Stomach smooth muscle (tissue), 2 donors: ENCODE data around the gene MED23.

ENCODE experiments used
- H3K27ac ChIP-seq: one replicate; pipeline ENCODE4 v1.7.0; 2013; ENCODE audit warnings: mild to moderate bottlenecking, low read length, inconsistent platforms
- H3K27me3 ChIP-seq, 2 donors: one replicate each; pipeline ENCODE4 v1.7.0; 2013; ENCODE audit warnings: low read length in 2 of 2; ENCODE audit not compliant: insufficient read depth in 2 of 2, control insufficient read depth in 1 of 2
- H3K36me3 ChIP-seq, 2 donors: one replicate each; pipeline ENCODE4 v1.7.0; 2013; ENCODE audit warnings: low read length in 2 of 2; ENCODE audit not compliant: control insufficient read depth in 2 of 2, insufficient read depth in 2 of 2
- H3K4me1 ChIP-seq: one replicate; pipeline ENCODE4 v1.7.0; 2013; ENCODE audit warnings: low read length; ENCODE audit not compliant: control insufficient read depth, insufficient read depth
- H3K4me3 ChIP-seq, 2 donors: one replicate each; pipeline ENCODE4 v1.7.0; 2013; ENCODE audit warnings: low read length in 2 of 2
- H3K9ac ChIP-seq, 2 donors: one replicate each; pipeline ENCODE4 v1.7.0; 2013; ENCODE audit warnings: low read length in 2 of 2, mild to moderate bottlenecking in 1 of 2
- H3K9me3 ChIP-seq, 2 donors: one replicate each; pipeline ENCODE4 v1.7.0; 2013; ENCODE audit warnings: low read length in 2 of 2; ENCODE audit not compliant: control insufficient read depth in 2 of 2
- donor health status: healthy.
- donor health status: Pancreatic carcinoma.

MED23 gene, protein sequence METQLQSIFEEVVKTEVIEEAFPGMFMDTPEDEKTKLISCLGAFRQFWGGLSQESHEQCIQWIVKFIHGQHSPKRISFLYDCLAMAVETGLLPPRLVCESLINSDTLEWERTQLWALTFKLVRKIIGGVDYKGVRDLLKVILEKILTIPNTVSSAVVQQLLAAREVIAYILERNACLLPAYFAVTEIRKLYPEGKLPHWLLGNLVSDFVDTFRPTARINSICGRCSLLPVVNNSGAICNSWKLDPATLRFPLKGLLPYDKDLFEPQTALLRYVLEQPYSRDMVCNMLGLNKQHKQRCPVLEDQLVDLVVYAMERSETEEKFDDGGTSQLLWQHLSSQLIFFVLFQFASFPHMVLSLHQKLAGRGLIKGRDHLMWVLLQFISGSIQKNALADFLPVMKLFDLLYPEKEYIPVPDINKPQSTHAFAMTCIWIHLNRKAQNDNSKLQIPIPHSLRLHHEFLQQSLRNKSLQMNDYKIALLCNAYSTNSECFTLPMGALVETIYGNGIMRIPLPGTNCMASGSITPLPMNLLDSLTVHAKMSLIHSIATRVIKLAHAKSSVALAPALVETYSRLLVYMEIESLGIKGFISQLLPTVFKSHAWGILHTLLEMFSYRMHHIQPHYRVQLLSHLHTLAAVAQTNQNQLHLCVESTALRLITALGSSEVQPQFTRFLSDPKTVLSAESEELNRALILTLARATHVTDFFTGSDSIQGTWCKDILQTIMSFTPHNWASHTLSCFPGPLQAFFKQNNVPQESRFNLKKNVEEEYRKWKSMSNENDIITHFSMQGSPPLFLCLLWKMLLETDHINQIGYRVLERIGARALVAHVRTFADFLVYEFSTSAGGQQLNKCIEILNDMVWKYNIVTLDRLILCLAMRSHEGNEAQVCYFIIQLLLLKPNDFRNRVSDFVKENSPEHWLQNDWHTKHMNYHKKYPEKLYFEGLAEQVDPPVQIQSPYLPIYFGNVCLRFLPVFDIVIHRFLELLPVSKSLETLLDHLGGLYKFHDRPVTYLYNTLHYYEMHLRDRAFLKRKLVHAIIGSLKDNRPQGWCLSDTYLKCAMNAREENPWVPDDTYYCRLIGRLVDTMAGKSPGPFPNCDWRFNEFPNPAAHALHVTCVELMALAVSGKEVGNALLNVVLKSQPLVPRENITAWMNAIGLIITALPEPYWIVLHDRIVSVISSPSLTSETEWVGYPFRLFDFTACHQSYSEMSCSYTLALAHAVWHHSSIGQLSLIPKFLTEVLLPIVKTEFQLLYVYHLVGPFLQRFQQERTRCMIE (N-terminal part only)

DNA sequence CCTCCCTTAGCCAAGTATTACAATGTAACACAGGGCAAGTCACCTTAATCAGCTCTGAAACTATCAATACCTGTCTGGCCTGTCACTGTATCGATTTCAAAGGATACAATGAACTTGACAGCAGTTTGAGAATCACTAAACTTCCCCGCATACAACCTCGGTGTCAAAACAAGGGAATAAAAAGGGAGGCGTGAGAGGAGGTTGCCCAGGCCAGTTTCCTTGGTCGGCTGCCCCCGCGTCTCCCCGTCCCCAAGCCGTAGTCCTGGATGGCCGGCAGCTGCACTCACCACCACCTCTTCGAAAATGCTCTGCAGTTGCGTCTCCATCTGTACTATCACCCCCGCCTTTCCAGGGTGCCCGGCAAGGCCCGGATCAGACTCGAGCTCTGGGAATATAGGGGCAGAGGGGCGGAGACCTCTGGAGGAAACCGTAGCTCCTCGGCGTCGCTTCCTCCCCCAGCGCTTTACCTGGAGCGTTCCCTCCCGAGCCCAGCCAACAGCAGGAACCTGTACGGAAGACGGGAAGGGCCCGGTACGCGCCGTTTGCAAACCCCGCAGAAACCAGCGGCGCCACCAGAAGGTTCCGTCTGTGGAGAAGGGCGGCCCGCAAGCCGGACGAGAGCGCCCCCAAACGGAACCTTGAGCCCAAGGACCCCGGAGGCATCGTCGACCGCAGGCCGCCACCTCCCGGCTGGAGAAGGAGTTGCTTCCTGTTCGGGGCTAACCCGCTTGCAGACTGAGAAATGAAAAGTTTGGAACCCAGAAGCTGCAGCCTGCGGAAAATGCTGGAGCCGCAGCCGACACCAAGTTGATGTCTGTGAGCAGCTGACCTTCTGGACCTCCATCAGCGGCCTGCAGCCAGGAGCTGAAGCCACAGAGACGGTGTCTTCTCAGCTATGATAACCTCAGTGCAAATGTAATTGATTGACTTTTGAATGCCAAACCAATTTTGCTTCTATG is at the start of gene MED23:
Gene MED23, minus strand, starts transcription at position 519 of the 959 bp plus-strand sequence. Its CDS starts 193 bp downstream, at position 326.
- peak within 1 kb of the TSS; percentile 43 for H3K27ac ChIP-seq
- peak within 1 kb of the TSS; percentile 81 to 84 for H3K9ac ChIP-seq
- H3K9me3 ChIP-seq, result no peaks in the 10 kb centered on the region
- H3K4me1 ChIP-seq, result no peaks in the 10 kb centered on the region
- H3K36me3 ChIP-seq, result peaks cover 13 to 15% of the 10 kb centered on the region in 2 donors
- H3K27me3 ChIP-seq, result no peaks in the 10 kb centered on the region
- peak within 1 kb of the TSS; percentile 91 to 97 for H3K4me3 ChIP-seq

DNA sequence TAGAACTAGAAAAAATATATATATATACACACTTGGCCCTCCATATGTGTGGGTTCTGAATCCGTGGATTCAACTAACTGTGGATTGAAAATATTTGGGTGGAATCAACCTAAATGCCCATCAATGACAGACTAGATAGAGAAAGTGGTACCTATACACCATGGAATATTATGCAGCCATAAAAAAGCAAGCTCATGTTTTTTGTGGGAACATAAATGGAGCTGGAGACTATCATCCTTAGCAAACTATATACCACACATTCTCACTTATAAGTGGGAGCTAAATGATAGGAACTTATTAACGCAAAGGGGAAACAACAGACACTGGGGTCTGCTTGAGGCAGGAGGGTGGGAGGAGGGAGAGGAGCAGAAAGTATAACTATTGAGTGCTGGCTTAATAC is 45.1 kb upstream of the MED23 start:
- no peaks in the 10 kb centered on the region for H3K36me3 ChIP-seq
- H3K9me3 ChIP-seq, result peaks cover 0 to 5% of the 10 kb centered on the region in 2 donors
- no peak overlapping the region for H3K27ac ChIP-seq
- no peaks in the 10 kb centered on the region for H3K4me1 ChIP-seq
- no peaks in the 10 kb centered on the region for H3K27me3 ChIP-seq
- no peak overlapping the region for H3K4me3 ChIP-seq
- no peak overlapping the region for H3K9ac ChIP-seq

DNA sequence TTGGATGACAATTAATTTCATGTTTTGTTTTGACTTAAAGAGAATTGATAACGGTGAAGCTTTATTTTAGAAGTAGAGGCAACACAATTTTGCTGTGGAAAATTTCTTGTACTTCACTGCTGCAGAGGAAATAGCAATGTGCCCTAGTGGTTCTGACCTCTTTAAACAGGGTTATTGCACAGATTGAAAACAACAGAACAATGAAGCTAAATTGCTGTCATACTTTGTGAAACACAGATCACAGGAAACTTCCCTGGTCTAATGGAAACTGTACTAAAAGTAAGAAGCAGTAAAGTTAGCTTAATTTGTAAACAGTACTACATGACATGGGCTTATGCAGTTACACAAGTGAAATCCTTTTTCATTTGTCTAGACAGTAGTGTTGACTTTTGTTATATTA is 41.8 kb upstream of the MED23 start:
- H3K4me3 ChIP-seq, result no peak overlapping the region
- no peaks in the 10 kb centered on the region for H3K27me3 ChIP-seq
- no peaks in the 10 kb centered on the region for H3K4me1 ChIP-seq
- H3K27ac ChIP-seq, result no peak overlapping the region
- H3K9ac ChIP-seq, result no peak overlapping the region
- peaks cover 0 to 5% of the 10 kb centered on the region in 2 donors for H3K9me3 ChIP-seq
- no peaks in the 10 kb centered on the region for H3K36me3 ChIP-seq

DNA sequence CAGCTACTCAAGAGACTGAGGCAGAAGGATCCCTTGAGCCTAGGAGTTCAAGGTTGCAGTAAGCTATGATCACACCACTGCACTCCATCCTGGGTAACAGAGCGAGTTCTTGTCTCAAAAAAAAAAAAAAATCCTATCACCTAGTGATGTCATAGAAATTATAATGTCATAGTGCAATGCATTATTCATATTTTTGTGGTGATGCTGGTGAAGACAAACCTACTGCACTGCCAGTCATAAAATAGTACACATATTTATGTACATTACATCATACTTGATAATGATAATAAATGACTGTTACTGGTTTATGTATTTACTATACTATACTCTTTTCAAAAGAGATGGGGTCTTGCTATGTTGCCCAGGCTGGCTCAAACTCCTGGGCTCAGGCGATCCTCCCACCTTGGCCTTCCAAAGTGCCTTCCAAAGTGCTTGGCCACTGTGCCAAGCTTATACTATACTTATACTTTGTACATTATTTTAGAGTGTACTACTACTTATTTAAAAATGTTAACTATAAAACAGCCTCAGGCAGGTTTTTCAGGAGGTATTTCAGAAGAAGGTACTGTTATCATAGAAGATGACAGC is 35.6 kb upstream of the MED23 start:
- no peaks in the 10 kb centered on the region for H3K4me1 ChIP-seq
- no peak overlapping the region for H3K9ac ChIP-seq
- no peaks in the 10 kb centered on the region for H3K36me3 ChIP-seq
- H3K27ac ChIP-seq, result no peak overlapping the region
- no peak overlapping the region for H3K4me3 ChIP-seq
- H3K27me3 ChIP-seq, result no peaks in the 10 kb centered on the region
- no peaks in the 10 kb centered on the region for H3K9me3 ChIP-seq

DNA sequence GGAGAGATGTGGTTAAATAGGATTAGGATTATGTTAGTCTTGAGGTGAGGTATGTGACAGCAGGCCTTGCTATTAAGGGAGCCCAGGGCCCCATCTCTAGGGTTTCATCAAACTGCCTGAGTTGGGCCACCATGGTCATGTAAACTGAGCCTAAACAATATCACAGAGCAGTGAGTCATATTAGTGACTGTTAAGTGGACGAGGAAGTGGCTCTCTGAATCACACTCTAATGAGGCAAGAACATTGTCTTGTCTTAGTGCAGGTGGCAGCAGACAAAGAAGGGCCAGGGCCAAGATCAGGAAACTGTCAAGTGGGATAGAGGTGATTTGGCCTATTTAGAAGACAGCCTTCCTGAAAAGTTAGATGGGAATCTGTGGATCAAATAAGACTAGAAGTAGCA is 32.2 kb upstream of the MED23 start:
- Histone ChIP-seq H3K27ac (no peak overlapping the region), H3K4me3 (no peak overlapping the region), H3K9me3 (no peaks in the 10 kb centered on the region), H3K27me3 (no peaks in the 10 kb centered on the region), H3K36me3 (no peaks in the 10 kb centered on the region), H3K9ac (no peak overlapping the region), H3K4me1 (no peaks in the 10 kb centered on the region)

DNA sequence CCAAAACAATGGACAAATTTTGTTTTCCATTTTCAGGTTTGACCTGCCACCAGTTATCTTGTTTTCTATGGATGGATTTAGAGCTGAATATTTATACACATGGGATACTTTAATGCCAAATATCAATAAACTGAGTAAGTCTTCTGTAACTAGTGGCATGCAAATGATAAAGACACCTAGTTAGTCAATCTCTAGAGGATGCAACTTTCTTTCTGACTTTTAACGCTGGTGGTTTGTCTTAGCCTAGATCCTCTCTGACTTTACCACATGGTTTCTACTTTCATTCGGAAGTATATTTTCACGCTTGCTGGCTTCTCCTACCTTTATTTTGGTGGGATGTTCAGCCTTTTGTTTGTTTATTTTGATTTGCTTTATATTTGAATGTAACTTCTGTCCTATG is 30.2 kb upstream of the MED23 start:
- no peak overlapping the region for H3K4me3 ChIP-seq
- H3K9me3 ChIP-seq, result no peaks in the 10 kb centered on the region
- no peak overlapping the region for H3K9ac ChIP-seq
- no peaks in the 10 kb centered on the region for H3K4me1 ChIP-seq
- no peaks in the 10 kb centered on the region for H3K27me3 ChIP-seq
- H3K36me3 ChIP-seq, result no peaks in the 10 kb centered on the region
- H3K27ac ChIP-seq, result no peak overlapping the region

DNA sequence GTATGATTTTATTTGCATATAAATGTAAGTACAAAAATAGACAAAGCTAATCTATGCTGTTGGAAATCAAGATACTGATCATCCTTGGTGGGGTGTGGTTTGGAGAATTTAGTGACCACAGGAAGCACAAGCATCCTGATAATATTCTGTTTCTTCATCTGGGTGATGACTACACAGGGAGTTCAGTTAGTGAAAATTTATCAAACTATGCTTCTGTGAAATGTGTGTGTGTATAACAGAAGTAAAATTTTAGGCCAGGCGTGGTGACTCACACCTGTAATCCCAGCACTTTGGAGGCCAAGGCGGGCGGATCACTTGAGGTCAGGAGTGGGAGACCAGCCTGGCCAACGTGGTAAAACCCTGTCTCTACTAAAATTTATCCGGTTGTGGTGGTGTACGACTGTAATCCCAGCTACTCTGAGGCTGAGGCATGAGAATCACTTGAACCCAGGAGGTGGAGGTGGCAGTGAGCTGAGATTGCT is 29.6 kb upstream of the MED23 start:
- Histone ChIP-seq H3K4me1 (no peaks in the 10 kb centered on the region), H3K36me3 (no peaks in the 10 kb centered on the region), H3K27me3 (no peaks in the 10 kb centered on the region), H3K9ac (no peak overlapping the region), H3K9me3 (no peaks in the 10 kb centered on the region), H3K27ac (no peak overlapping the region), H3K4me3 (no peak overlapping the region)

DNA sequence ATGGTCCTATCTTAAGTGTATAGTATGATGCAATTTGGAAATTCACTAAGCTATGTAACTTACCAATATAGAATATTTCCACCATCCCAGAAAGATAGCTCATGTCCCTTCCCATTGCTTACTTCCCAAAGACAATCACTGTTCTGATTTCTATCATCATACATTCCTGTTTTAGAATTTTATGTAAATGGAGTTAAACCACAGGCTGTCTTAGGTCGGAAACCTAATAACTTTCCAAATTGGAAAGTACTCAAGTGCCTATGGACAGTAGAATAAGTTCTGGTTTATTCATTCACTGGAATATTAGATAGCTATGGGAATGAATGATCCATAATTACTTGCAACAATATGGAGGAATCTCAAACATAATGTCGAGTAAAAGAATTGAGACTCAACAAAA is 29.2 kb upstream of the MED23 start:
- Histone ChIP-seq H3K27me3 (no peaks in the 10 kb centered on the region), H3K4me1 (no peaks in the 10 kb centered on the region), H3K36me3 (no peaks in the 10 kb centered on the region), H3K9me3 (no peaks in the 10 kb centered on the region), H3K9ac (no peak overlapping the region), H3K27ac (no peak overlapping the region), H3K4me3 (no peak overlapping the region)

DNA sequence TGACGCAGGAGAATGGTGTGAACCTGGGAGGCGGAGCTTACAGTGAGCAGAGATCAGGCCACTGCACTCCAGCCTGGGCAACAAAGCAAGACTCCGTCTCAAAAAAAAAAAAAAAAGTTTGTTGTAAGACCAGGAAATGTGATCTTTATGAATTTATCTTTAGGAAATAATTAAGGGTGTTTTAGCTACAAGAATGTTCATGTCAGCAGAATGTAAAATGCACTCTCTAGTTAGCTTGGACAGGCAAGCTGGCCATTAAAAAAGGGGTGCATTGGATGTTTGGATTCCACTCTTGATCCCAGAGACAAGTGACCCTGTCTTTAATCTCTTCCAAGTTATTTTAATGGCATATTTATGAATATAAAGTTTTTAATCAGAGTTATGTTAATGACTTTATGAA is 28.6 kb upstream of the MED23 start:
- H3K9me3 ChIP-seq, result no peaks in the 10 kb centered on the region
- no peaks in the 10 kb centered on the region for H3K36me3 ChIP-seq
- H3K9ac ChIP-seq, result no peak overlapping the region
- H3K27me3 ChIP-seq, result no peaks in the 10 kb centered on the region
- no peak overlapping the region for H3K4me3 ChIP-seq
- H3K27ac ChIP-seq, result no peak overlapping the region
- H3K4me1 ChIP-seq, result no peaks in the 10 kb centered on the region
